ENCODE measurements around the gene LCE3C.

Gene LCE3C

GRCh38 chr1:152646656-152647055, 46.6 kb downstream of the LCE3C start:
- ChIA-PET POLR2A (no interaction called here), CTCF (interaction anchor here (1.2 kb wide), 1 partner anchor 851 kb away, joined by 3 read pairs; no protein-coding TSS in a partner anchor)
- TF ChIP-seq CTCF (IDR thresholded peaks at IDR 0.05; ENCODE audit: control extremely low read depth, extremely low read depth, low read depth, missing control alignments), result no peak
- DNase-seq (ENCODE audit: extremely low spot score), result no peak

All from GM10248 (cell line).